SJCRH30 (cell line): ENCODE results near the gene IFNL2. TPM values are rescaled to one million over a fixed set of nuclear protein-coding genes. Genes with fewer than 3 reads are reported as not detected.

Experiments used
- DNase-seq, 2 experiments: peaks; one replicate each; pipeline ENCODE4 v3.0.0-alpha.2; 2015 to 2020
- H3K27ac ChIP-seq: fragments of 250-450 bp; sonication (Bioruptor Pico); 2 replicates; pipeline ENCODE4 v1.5.1; 2020; ENCODE audit warnings: mild to moderate bottlenecking, moderate library complexity
- H3K27me3 ChIP-seq: fragments of 250-450 bp; sonication (Bioruptor Pico); 2 replicates; pipeline ENCODE4 v1.5.1; 2020; ENCODE audit warnings: mild to moderate bottlenecking, moderate library complexity
- H3K36me3 ChIP-seq: fragments of 250-450 bp; sonication (Bioruptor Pico); 2 replicates; pipeline ENCODE4 v1.5.1; 2020; ENCODE audit warnings: mild to moderate bottlenecking, moderate library complexity
- H3K4me1 ChIP-seq: fragments of 250-450 bp; sonication (Bioruptor Pico); 2 replicates; pipeline ENCODE4 v1.5.1; 2020; ENCODE audit warnings: mild to moderate bottlenecking, moderate library complexity
- H3K4me3 ChIP-seq: fragments of 250-450 bp; sonication (Bioruptor Pico); 2 replicates; pipeline ENCODE4 v1.5.1; 2020; ENCODE audit warnings: mild to moderate bottlenecking, moderate library complexity
- H3K9me3 ChIP-seq: fragments of 250-450 bp; sonication (Bioruptor Pico); replicated peaks from 2 replicates; pipeline ENCODE4 v1.5.1; 2020; ENCODE audit warnings: mild to moderate bottlenecking, moderate library complexity
- total RNA-seq: library from RNA; depleted of rRNA; stranded (reverse); fragments of >200 nt; shearing (Covaris generic); gene quantifications from 2 replicates; pipeline ENCODE4 v1.2.3, GENCODE V29; 2014

IFNL2 gene
- total RNA-seq, 1 experiment from 2014 or later, result not detected

DNA sequence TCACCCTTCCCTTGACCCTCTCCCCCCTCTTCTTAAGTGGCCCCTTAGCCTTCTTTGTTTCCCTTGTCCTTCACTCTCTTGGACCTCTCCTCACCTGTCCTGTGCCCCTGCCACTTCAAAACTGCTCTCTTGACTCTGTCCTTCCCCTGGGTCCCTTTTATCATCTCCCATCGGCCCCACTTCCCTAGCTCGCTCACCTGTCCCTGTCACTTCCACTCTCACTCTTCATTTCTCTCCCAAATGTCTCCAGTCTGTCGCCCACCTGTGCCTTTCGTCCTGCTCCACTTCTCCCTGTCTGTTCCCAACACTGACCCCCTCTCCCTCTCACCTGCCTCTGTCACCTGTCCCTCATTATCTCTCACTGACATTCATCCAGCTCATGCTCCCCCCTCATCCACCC lies 28.7 kb downstream of the IFNL2 start:
- H3K27ac ChIP-seq, result no peak overlapping the region
- peak in 1 of 2 experiments; percentile 40 for DNase-seq
- peaks cover 15% of the 10 kb centered on the region; the same call in 1 of the 2 replicates for H3K27me3 ChIP-seq
- H3K9me3 ChIP-seq, result no peaks in the 10 kb centered on the region
- H3K4me1 ChIP-seq, result no peaks in the 10 kb centered on the region
- no peak overlapping the region for H3K4me3 ChIP-seq
- no peaks in the 10 kb centered on the region for H3K36me3 ChIP-seq

DNA sequence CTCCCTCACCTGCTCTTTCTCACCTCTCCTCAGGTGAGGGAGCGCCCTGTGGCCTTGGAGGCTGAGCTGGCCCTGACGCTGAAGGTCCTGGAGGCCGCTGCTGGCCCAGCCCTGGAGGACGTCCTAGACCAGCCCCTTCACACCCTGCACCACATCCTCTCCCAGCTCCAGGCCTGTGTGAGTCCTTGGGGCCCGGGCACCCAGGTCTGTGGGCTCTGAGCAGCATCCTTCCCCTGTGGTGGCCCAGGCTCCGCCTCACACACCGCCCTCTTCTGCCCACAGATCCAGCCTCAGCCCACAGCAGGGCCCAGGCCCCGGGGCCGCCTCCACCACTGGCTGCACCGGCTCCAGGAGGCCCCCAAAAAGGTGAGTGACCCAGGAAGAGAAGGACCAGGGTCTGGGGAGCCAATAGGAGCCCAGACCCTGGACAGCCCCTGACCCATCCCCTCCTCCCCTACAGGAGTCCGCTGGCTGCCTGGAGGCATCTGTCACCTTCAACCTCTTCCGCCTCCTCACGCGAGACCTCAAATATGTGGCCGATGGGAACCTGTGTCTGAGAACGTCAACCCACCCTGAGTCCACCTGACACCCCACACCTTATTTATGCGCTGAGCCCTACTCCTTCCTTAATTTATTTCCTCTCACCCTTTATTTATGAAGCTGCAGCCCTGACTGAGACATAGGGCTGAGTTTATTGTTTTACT lies 29.9 kb downstream of the IFNL2 start:
- Histone ChIP-seq H3K9me3 (no peaks in the 10 kb centered on the region), H3K4me3 (no peak overlapping the region), H3K27me3 (peaks cover 22% of the 10 kb centered on the region), H3K4me1 (no peaks in the 10 kb centered on the region), H3K36me3 (no peaks in the 10 kb centered on the region), H3K27ac (no peak overlapping the region)
- no peak for DNase-seq

DNA sequence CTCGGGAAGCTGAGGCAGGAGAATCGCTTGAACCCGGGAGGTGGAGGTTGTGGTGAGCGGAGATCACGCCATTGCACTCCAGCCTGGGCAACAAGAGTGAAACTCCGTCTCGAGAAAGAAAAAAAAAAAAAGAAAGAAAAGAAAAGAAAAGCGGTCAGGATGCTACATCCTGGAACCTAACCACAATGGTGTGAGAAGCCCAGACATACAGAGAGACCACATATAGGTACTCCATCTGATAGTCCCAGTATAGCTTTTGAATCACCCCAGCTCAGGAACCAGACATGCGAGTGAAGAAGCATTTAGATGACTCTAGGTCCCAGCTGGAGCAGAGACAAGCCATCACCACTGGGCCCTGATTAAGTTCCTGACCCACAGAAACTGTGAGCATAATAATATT lies 31.2 kb downstream of the IFNL2 start:
- no peak for DNase-seq
- Histone ChIP-seq H3K4me1 (no peaks in the 10 kb centered on the region), H3K27me3 (peaks cover 22% of the 10 kb centered on the region), H3K4me3 (no peak overlapping the region), H3K27ac (no peak overlapping the region), H3K36me3 (no peaks in the 10 kb centered on the region), H3K9me3 (0 out of 2 replicates have a peak, but pooled peaks cover 1% of the 10 kb centered on the region)

DNA sequence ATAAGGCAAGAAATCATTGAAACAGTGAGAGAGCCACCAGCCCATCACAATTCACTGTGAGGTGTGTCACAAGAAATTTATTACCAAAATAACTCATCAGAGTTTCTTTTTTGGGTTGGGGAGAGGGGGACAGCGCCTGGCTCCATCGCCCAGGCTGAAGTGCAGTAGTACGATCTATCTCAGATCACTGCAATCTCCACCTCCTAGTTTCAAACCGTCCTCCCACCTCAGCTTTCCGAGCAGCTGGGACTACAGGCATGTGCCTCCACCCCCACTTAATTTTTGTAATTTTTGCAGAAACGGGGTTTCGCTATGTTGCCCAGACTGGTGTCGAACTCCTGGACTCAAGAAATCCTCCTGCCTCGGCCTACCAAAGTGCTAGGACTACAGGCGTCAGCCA lies 31.6 kb downstream of the IFNL2 start:
- Histone ChIP-seq H3K4me3 (no peak overlapping the region), H3K36me3 (no peaks in the 10 kb centered on the region), H3K9me3 (0 out of 2 replicates have a peak, but pooled peaks cover 3% of the 10 kb centered on the region), H3K27me3 (peaks cover 25% of the 10 kb centered on the region), H3K4me1 (no peaks in the 10 kb centered on the region), H3K27ac (no peak overlapping the region)
- DNase-seq, result no peak

DNA sequence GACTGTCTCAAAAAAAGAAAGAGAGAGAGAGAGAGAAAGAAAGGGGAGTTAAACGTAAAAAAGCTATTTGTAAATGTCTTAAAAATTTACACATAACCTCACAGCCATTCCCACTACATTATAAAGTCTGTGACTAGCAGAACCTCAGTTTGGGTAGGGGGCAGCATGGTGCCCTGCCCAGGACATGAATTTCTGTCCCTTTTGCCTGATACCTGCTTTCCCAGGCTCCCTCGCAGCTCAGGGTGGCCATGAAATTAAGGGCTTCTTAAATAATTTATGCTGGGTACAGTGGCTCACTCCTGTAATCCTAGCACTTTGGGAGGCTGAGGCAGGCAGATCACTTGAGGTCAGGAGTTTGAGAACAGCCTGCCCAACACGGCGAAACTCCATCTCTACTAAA lies 32.8 kb downstream of the IFNL2 start:
- Histone ChIP-seq H3K4me3 (no peak overlapping the region), H3K4me1 (no peaks in the 10 kb centered on the region), H3K27me3 (peaks cover 26% of the 10 kb centered on the region), H3K27ac (no peak overlapping the region), H3K36me3 (no peaks in the 10 kb centered on the region), H3K9me3 (0 out of 2 replicates have a peak, but pooled peaks cover 3% of the 10 kb centered on the region)
- DNase-seq, result no peak

DNA sequence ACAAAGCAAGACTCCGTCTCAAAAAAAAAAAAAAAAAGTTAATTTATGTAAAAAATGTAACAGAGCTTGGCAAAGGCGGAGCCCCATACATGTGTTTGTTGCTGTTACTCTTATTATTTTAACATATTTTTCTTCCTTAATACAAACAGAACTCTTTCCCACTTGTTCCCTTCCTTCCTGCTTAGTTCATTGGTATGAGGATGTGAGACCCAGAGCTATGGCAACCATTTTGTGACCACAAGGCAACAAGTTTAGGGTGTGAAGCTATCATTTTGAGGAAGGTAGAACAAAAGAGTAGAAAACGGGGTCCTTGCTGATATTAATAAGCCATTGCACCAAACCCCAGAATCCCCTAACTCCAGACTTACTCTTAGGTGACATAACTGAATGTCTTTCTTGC lies 33.4 kb downstream of the IFNL2 start:
- H3K27ac ChIP-seq, result no peak overlapping the region
- H3K4me1 ChIP-seq, result no peaks in the 10 kb centered on the region
- no peaks in the 10 kb centered on the region for H3K36me3 ChIP-seq
- H3K27me3 ChIP-seq, result peaks cover 26% of the 10 kb centered on the region
- H3K4me3 ChIP-seq, result no peak overlapping the region
- no peak for DNase-seq
- 0 out of 2 replicates have a peak, but pooled peaks cover 3% of the 10 kb centered on the region for H3K9me3 ChIP-seq

DNA sequence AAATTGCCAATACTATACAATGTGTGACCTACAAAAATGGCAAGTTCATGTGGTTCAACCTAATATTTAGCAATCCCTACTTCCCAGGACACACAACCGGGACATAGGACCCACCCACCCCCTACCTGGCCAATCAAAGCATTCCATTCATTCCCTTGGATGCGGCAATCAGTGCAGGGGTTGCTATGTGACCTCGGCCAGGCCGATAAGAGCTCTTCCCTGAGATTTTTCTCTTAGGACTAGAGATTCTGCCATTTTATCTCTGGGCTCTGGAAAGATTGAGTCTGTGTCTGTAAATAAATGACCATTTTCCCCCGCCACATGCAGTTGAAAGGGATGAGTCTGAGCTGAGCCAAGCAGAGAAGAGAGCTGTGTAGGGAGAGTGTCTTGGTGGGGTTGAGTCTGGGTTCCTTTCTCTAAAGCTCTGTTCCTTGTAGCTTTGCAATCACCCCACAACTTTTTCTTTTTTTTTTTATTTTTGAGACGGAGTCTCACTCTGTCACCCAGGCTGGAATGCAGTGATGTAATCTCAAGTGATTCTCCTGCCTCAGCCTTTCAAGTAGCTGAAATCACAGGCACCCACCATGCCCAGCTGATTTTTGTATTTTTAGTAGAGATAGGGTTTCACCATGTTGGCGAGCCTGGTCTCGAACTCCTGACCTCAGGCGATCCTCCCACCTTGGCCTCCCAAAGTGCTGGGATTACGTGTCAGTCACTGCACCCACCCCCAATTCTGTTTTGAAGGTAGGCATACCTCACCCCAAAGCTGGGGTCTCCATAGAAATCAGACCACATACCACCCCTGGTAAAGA lies 35.4 kb downstream of the IFNL2 start:
- H3K27ac ChIP-seq, result no peak overlapping the region
- peaks cover 26% of the 10 kb centered on the region for H3K27me3 ChIP-seq
- H3K4me3 ChIP-seq, result no peak overlapping the region
- no peaks in the 10 kb centered on the region for H3K36me3 ChIP-seq
- no peaks in the 10 kb centered on the region for H3K4me1 ChIP-seq
- H3K9me3 ChIP-seq, result 0 out of 2 replicates have a peak, but pooled peaks cover 3% of the 10 kb centered on the region
- no peak for DNase-seq

DNA sequence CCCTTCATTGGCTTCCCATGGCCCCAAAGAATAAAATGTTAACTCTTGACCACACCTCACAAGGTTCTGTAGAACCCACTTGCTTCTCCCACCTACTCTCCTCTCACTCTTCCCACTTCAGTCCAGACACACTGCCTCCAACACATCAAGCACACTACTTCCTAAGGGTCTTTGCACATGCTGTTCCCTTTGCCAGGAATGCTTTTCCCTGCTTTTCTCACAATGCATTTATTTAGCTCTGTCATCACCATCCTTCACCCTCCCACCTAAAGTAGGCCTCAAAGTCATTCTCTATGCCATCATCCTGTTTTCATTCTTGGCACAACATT lies 36.0 kb downstream of the IFNL2 start:
- DNase-seq, result no peak
- Histone ChIP-seq H3K4me3 (no peak overlapping the region), H3K36me3 (no peaks in the 10 kb centered on the region), H3K9me3 (0 out of 2 replicates have a peak, but pooled peaks cover 3% of the 10 kb centered on the region), H3K4me1 (no peaks in the 10 kb centered on the region), H3K27me3 (peaks cover 26% of the 10 kb centered on the region), H3K27ac (no peak overlapping the region)

DNA sequence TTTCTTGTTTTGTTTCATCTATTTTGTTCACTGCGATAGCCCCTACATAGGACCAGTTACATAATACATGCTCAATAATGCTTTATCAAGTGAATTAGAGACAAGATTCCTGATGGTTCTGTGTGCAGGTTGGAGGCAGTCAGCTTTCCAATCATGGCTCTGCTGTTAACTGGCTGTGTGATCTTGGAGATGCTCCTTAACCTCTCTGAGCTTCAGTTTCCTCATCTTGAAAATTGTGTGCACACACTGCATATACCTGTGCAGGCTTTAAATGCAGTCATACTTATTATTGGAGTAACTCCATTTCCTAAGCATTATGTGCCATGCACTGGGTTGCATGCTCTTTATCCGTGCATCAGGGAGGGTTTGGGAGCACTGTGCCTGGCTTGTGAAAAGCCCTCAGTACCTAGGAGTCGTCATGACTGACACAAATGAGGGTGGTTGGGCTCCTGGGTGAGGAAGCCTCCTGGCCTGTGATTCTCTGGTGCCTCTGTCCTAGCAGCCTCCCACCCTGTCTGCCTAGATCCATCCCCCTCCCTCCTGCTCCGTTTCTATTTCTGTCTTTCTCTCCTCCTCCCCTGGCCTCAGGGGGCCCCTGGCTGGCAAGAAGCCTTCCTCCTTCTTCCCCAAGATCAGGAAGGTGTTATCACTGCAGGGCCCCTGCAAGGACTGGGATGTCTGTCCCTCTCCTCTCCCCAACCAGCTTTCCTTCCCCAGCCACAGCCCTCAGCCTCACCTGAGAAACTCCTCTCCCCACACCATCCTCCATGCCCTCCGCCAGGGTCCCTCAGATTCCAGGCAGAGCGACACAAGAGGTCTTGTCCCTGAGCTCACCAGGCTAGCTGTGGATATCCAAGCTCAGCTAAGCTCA lies 36.7 kb downstream of the IFNL2 start:
- Histone ChIP-seq H3K27me3 (peaks cover 21% of the 10 kb centered on the region), H3K9me3 (0 out of 2 replicates have a peak, but pooled peaks cover 3% of the 10 kb centered on the region), H3K36me3 (no peaks in the 10 kb centered on the region), H3K27ac (no peak overlapping the region), H3K4me1 (no peaks in the 10 kb centered on the region), H3K4me3 (no peak overlapping the region)
- no peak for DNase-seq

DNA sequence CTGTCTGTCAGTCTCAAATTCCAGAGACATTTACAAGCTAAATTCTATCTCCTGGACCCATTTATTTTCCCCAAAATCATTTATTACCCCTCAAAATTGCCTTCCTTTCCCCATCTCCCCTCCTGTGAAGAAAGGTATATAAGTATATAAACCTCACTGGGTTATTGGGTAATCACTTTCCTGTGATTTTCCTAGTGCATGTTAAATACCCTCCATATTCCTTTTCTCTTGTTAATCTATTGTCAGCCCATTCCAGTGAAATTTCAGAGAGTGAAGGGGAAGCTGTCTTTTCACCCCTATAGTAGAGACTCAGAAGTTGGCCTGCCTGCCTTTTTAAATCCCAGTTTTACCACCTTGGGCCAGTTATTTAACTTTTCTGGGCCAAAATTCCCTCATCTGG lies 37.9 kb downstream of the IFNL2 start:
- Histone ChIP-seq H3K27me3 (peaks cover 20% of the 10 kb centered on the region), H3K4me1 (no peaks in the 10 kb centered on the region), H3K27ac (no peak overlapping the region), H3K9me3 (0 out of 2 replicates have a peak, but pooled peaks cover 3% of the 10 kb centered on the region), H3K36me3 (no peaks in the 10 kb centered on the region), H3K4me3 (no peak overlapping the region)
- DNase-seq, result no peak

DNA sequence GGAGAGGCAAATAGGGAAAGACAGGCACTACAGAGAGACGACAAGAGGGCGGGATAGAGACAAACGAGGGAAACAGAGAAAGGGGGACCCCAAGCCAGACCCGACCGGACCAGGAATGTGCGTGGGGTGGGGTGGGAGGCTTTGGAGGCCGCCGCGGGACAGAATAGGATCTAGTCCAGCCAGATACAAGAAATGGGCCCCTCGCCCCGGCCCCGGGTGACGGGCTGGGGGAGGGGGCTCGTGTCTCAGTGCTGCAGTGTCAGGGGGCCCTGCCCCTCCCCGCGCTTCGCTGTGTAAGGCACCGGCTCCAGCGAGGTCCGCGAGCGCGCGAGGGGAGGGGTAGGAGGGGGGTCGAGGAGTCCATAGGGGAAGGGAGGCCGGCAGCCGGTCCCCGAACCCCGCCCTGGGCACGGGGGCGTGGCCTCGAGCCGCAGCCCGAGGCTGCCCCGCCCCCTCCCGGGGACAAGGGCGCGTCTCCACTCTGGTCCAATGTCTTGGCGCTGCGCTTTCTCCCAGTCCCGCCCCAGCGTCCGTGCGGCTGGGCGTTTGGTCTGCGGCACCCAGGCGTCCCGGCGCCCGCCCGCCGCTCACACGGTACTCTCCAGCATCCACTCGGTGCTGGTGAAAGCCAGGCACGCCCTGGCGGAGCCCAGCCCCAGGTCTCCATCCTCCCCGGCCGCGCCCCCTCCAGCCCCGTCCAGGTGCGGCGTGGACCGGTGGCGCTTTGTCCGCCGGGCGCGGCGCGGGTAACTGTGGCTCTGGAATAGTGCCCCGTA lies 39.0 kb downstream of the IFNL2 start:
- Histone ChIP-seq H3K27ac (no peak overlapping the region), H3K4me1 (no peaks in the 10 kb centered on the region), H3K27me3 (peaks cover 12% of the 10 kb centered on the region), H3K4me3 (no peak overlapping the region), H3K36me3 (no peaks in the 10 kb centered on the region), H3K9me3 (0 out of 2 replicates have a peak, but pooled peaks cover 3% of the 10 kb centered on the region)
- no peak for DNase-seq

DNA sequence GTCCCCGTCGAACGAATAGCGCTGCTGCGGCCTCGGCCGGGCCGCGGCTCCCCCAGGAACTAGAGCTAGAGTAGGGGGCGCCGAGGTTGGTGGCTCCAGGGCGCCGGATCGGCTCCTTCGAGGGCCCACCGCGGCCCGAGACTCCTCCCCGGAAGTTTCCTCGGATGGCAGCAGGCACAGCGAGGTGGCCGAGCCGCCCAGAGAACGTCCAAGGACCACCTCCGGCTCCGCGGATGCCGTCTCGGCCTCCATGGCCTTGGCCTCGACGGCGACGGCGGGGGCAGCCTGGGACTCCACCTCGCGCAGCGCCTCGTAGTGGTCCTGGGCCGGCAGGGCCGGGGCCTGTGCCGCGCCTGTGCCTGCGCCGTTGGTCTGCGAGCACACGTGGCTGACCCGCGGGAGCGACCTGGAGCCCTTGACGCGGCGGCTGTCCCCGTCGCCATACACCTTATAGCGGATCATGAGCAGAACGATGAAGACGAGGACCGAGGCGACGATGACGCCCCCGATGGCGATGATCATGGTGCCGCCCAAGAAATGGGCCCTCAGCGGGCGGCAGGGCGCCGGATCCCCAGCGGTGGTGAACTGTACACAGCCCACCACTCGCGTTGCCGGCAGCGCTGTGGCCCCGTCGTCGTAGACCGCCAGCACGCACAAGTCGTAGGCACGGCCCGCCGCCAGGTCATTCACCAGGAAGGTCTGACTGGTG lies 39.8 kb downstream of the IFNL2 start:
- peaks cover 9% of the 10 kb centered on the region for H3K27me3 ChIP-seq
- 0 out of 2 replicates have a peak, but pooled peaks cover 3% of the 10 kb centered on the region for H3K9me3 ChIP-seq
- H3K4me1 ChIP-seq, result no peaks in the 10 kb centered on the region
- no peaks in the 10 kb centered on the region for H3K36me3 ChIP-seq
- H3K27ac ChIP-seq, result no peak overlapping the region
- no peak overlapping the region for H3K4me3 ChIP-seq
- DNase-seq, result no peak

DNA sequence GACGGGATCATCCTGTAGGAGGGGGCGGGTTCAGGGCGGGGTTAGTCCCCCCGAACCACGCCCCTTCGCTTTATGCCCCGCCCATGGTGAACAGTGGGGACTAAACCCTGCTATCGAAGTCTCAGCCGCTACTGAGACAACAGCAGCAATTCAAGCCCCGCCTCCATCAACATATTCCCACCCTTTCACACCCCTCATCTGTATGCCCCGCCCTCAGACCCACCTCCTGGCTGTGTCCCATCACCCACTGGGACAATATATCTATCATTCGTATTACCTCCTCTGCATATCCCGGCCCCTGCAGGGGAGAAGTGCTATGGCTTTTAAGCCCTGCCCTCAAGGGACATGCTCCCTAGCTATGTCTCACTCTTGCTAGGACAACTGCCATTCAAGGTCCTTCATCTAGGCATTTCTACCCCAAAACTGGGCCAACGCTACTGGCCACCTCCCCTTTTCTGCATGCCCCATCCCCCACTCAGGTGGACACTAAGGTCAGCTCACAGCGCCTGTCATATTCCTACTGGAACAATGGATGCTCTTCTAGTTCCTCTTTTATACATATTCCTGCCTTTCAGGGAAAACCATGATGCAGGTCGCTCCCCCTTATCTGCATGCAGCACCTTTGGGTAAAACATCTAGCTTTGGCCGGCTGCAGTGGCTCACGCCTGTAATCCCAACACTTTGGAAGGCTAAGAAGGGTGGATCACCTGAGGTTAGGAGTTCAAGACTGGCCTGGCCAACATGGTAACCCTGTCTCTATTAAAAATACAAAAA lies 40.5 kb downstream of the IFNL2 start:
- Histone ChIP-seq H3K36me3 (no peaks in the 10 kb centered on the region), H3K4me1 (no peaks in the 10 kb centered on the region), H3K27me3 (0 out of 2 replicates have a peak, but pooled peaks cover 4% of the 10 kb centered on the region), H3K27ac (no peak overlapping the region), H3K4me3 (no peak overlapping the region), H3K9me3 (0 out of 2 replicates have a peak, but pooled peaks cover 3% of the 10 kb centered on the region)
- no peak for DNase-seq
